GM18517 (cell line): ENCODE results near the gene HOXA7.

Source experiments
- ATAC-seq: cut with Tn5 transposase; IDR thresholded peaks from one replicate; pipeline ENCODE4 v1.9.1; 2021; ENCODE audit warnings: mild to moderate bottlenecking, moderate library complexity; ENCODE audit not compliant: unreplicated experiment

Gene HOXA7

GRCh38 chr7:27148756-27149641 lies 7.5 kb downstream of the HOXA7 start:
- ATAC-seq: no peak

- no peak for ATAC-seq
These were observed 8.3 kb downstream of the HOXA7 start for GRCh38 chr7:27148031-27148755.

- ATAC-seq: no peak
These were observed 9.1 kb downstream of the HOXA7 start, which contains the start of gene HOXA6 for GRCh38 chr7:27147199-27148030. TSS of gene HOXA6 (minus strand) at chr7:27147774. CDS start at chr7:27147749, 25 bp downstream.

GRCh38 chr7:27146491-27147198 lies 9.8 kb downstream of the HOXA7 start:
- no peak for ATAC-seq

GRCh38 chr7:27145914-27146412 lies 10.5 kb downstream of the HOXA7 start:
- no peak for ATAC-seq

- no peak for ATAC-seq
These were observed 11.1 kb downstream of the HOXA7 start for GRCh38 chr7:27145165-27145913.

GRCh38 chr7:27144781-27145164 lies 11.7 kb downstream of the HOXA7 start:
- ATAC-seq: no peak

- no peak for ATAC-seq
These were observed 12.3 kb downstream of the HOXA7 start for GRCh38 chr7:27143950-27144780.

- ATAC-seq: peak; percentile 72
These were observed 13.2 kb downstream of the HOXA7 start, which contains the start of gene HOXA5 for GRCh38 chr7:27143023-27143949. TSS of gene HOXA5 (minus strand) at chr7:27143681. CDS start at chr7:27143607, 74 bp downstream.

GRCh38 chr7:27142580-27143022 lies 13.9 kb downstream of the HOXA7 start:
- ATAC-seq: no peak

- ATAC-seq: no peak
These were observed 14.4 kb downstream of the HOXA7 start for GRCh38 chr7:27141923-27142579.

- no peak for ATAC-seq
These were observed 15.1 kb downstream of the HOXA7 start for GRCh38 chr7:27141137-27141922.

- no peak for ATAC-seq
These were observed 16.2 kb downstream of the HOXA7 start for GRCh38 chr7:27140126-27140857.

- ATAC-seq: no peak
These were observed 16.9 kb downstream of the HOXA7 start for GRCh38 chr7:27139334-27140125.

GRCh38 chr7:27138985-27139333 lies 17.5 kb downstream of the HOXA7 start:
- ATAC-seq: no peak
